Fibroblast of upper back skin (primary cell): ENCODE results near the gene DYDC1.
A peak's percentile ranks its signal among the peaks of the same experiment; 100 is the strongest.
"Not testable (repeated sequence)": the region's sequence is repeated elsewhere in the genome, so short reads cannot be mapped to it uniquely, and the experiment has no call there.

Source experiments
- DNase-seq: peaks from one replicate; pipeline ENCODE4 v3.0.0-alpha.2; 2013

DYDC1 gene

GRCh38 chr10:80333983-80334382 lies 22.6 kb downstream of the DYDC1 start:
- no peak for DNase-seq

- no peak for DNase-seq
These were observed 31.6 kb downstream of the DYDC1 start for GRCh38 chr10:80324891-80325364.

GRCh38 chr10:80324086-80324485 lies 32.5 kb downstream of the DYDC1 start:
- peak; percentile 59 for DNase-seq

GRCh38 chr10:80323311-80323710 lies 33.2 kb downstream of the DYDC1 start:
- DNase-seq, result no peak

- no peak for DNase-seq
These were observed 33.8 kb downstream of the DYDC1 start for GRCh38 chr10:80322711-80323110.

GRCh38 chr10:80322158-80322557 lies 34.4 kb downstream of the DYDC1 start:
- no peak for DNase-seq

GRCh38 chr10:80321183-80321582 lies 35.4 kb downstream of the DYDC1 start:
- no peak for DNase-seq

- DNase-seq, result no peak
These were observed 36.2 kb downstream of the DYDC1 start for GRCh38 chr10:80320377-80320776.

GRCh38 chr10:80319725-80320290 lies 36.7 kb downstream of the DYDC1 start:
- DNase-seq, result no peak

GRCh38 chr10:80319318-80319717 lies 37.2 kb downstream of the DYDC1 start:
- no peak for DNase-seq

- DNase-seq, result no peak
These were observed 37.8 kb downstream of the DYDC1 start for GRCh38 chr10:80318742-80319141.

- DNase-seq, result no peak
These were observed 41.2 kb downstream of the DYDC1 start for GRCh38 chr10:80315391-80315790.

- DNase-seq, result no peak
These were observed 43.0 kb downstream of the DYDC1 start for GRCh38 chr10:80313523-80313922.

- not testable (repeated sequence) for DNase-seq
These were observed 50.6 kb downstream of the DYDC1 start for GRCh38 chr10:80305989-80306388.

- DNase-seq, result no peak
These were observed 59.6 kb downstream of the DYDC1 start for GRCh38 chr10:80296942-80297341.

- no peak for DNase-seq
These were observed 63.8 kb downstream of the DYDC1 start for GRCh38 chr10:80292607-80293239.

- DNase-seq, result no peak
These were observed 65.9 kb downstream of the DYDC1 start for GRCh38 chr10:80290474-80291220.

GRCh38 chr10:80289451-80290287 lies 66.9 kb downstream of the DYDC1 start, which contains the start of gene MAT1A:
TSS of gene MAT1A (minus strand) at chr10:80289658. CDS start at chr10:80289423, 235 bp downstream.
- no peak for DNase-seq

- no peak for DNase-seq
These were observed 67.7 kb downstream of the DYDC1 start for GRCh38 chr10:80288849-80289248.
